Pons (tissue), 1 donor: ENCODE measurements around the gene COBL.
A peak's percentile ranks its signal among the peaks of the same experiment; 100 is the strongest.

Experiments
- DNase-seq: peaks from one replicate; pipeline ENCODE4 v3.0.0-alpha.2; 2016; ENCODE audit warnings: low spot score

COBL gene

GRCh38 chr7:51142741-51143385, 173.7 kb downstream of the COBL start:
- no peak for DNase-seq

- DNase-seq, result peak; percentile 79
These were observed 175.1 kb downstream of the COBL start for GRCh38 chr7:51141451-51142003.

GRCh38 chr7:51140199-51141164, 176.1 kb downstream of the COBL start:
- no peak for DNase-seq

- DNase-seq, result no peak
These were observed 176.8 kb downstream of the COBL start for GRCh38 chr7:51139796-51140195.

- no peak for DNase-seq
These were observed 178.2 kb downstream of the COBL start for GRCh38 chr7:51138123-51139085.

- DNase-seq, result no peak
These were observed 181.0 kb downstream of the COBL start for GRCh38 chr7:51135576-51135975.

GRCh38 chr7:51134013-51134441, 182.6 kb downstream of the COBL start:
- no peak for DNase-seq

GRCh38 chr7:51132661-51133060, 183.9 kb downstream of the COBL start:
- DNase-seq, result no peak

- DNase-seq, result no peak
These were observed 186.8 kb downstream of the COBL start for GRCh38 chr7:51129527-51130472.

GRCh38 chr7:51128545-51129435, 187.8 kb downstream of the COBL start:
- no peak for DNase-seq

GRCh38 chr7:51127618-51127904, 189.0 kb downstream of the COBL start:
- DNase-seq, result no peak

GRCh38 chr7:51126813-51127617, 189.6 kb downstream of the COBL start:
- DNase-seq, result no peak

GRCh38 chr7:51126324-51126723, 190.3 kb downstream of the COBL start:
- DNase-seq, result no peak

GRCh38 chr7:51124321-51124720, 192.3 kb downstream of the COBL start:
- DNase-seq, result no peak

GRCh38 chr7:51123322-51124019, 193.1 kb downstream of the COBL start:
- peak; percentile 77 for DNase-seq

GRCh38 chr7:51121931-51122425, 194.6 kb downstream of the COBL start:
- DNase-seq, result peak; percentile 38

GRCh38 chr7:51121036-51121790, 195.4 kb downstream of the COBL start:
- DNase-seq, result no peak
